OCI-M2 (cell line): ENCODE data around the gene MROH2A.
"Not testable (repeated sequence)": the region's sequence is repeated elsewhere in the genome, so short reads cannot be mapped to it uniquely, and the experiment has no call there.

Experiments
- DNase-seq: peaks from one replicate; lab custom pipeline; 2025; ENCODE audit not compliant: unreplicated experiment; lab: John Stamatoyannopoulos, UW

Gene MROH2A

DNA sequence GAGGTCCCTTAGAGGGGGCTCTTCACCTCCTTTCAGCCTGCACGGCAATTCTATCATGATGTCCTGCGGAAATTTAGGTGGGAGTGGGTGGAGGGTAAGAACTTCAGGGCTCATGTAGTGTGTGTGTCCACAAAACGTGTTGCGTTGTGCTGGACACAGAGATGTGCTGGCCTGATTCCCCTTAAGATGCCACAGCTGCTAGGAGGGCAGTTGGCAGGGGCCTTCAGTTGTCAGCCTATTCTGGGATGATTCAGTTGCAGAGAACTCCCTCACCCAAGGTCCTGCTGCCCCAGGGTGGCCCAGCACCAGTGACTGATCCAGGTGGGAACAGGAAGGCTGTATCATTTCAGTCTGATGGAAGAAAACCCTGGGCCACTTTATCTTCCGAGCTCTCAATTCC lies 77.2 kb downstream of the MROH2A start:
- no peak for DNase-seq

DNA sequence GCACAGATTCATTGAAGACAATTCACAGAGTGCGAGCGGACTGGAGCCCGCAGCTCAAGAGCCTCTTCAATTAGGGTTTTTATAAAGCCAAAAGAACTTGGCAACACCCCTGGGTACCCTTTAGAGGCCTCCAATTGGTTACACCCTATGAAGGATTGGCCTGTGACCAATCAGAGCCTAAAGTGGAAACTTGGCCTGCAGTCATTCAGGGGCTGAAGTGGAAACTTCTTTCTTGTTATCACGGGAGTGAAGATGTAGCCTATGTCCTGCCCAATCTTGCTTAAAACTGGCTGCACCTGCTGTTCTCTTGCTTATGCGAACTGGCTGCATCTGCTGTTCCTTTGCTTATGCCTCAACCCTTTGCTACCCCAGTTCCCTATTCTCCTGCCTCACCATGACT lies 78.1 kb downstream of the MROH2A start:
- no peak for DNase-seq

DNA sequence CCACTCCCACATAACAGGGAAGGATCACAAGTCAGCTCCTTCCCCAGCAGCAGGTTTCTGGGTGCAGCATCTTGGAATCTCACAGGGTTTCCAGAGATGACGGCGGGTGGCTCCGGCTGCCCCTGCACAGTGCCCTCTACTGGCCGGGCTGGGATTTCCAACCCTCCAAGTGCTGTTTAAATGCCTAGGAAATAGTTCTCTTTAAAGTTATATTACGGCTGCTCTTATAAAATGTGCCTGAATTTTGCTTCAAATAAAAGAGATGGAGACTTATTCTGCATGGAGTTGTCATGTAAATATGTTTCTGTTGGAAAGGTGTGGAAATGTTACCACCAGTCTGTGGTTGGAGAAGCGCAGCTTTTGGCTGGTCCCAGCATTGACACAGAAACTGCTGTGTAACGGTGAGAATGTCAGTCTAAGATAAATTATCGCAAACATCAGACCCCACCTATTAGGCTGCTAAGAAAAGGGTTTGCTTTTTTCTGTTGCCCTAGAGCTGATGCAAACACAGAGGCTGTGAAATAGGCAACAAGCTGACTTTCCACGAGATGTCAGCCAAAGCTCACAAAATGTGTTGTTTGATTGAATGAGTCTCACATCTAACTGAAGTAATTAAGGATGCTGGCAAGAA lies 79.5 kb downstream of the MROH2A start:
- no peak for DNase-seq

DNA sequence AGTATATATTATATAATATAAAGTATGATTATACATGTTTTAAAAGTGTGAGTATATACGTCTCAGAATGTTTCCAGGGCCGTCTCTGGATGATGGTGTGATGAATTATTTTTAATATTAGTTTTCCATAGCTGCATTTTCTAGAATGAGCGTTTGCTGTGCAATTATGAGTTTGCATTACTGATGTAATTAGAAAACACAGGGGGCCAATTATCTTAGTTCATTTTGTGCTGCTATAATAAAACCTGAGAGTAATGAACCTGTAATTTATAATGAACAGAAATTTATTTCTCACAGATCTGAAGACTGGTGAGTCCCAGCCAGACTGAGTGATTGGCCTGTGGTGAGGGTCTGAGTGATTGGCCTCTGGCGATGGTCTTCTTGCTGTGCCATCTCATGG lies 80.2 kb downstream of the MROH2A start:
- DNase-seq: no peak

DNA sequence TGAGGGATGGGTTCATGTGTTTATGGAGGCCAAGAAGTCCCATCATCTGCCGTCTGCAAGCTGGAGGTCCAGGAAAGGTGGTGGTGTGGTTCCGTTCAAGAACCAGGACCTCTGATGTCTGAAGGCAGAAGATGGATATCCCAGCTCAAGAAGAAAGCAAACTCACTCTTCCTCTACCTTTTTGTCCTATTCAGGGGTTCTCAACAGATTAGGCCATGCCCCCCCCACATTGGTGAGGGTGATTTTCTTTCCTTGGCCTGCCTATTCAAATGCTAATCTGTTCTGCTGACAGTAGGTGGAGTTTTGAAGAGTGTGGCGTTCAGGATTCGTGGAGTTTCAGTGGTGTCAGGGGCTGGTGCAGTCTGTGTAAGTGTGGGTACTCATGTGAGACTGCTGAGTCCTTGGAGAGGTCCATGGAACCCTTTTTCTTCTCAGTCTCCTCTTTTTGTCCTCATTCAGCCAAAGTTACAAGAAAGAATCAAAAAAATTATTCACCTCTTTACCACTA lies 84.2 kb downstream of the MROH2A start:
- no peak for DNase-seq

DNA sequence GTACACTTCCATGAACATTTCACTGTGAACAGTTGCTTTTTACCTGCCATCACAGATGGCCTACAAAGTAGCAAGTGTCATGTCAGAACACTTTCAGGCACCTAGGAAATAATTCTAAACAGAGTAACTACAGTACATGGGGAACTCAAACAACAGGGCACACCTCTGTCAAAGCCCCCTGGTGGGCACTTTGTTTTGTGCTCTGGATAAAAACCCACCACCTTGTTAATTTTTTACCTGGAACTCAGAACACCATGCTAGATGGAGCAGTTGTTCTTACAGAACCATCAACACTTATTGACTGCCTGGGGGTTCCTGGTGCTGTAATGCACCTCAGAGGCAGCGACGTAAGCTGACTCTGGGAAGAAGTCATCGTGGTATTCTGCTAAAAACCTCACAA lies 87.7 kb downstream of the MROH2A start:
- no peak for DNase-seq

DNA sequence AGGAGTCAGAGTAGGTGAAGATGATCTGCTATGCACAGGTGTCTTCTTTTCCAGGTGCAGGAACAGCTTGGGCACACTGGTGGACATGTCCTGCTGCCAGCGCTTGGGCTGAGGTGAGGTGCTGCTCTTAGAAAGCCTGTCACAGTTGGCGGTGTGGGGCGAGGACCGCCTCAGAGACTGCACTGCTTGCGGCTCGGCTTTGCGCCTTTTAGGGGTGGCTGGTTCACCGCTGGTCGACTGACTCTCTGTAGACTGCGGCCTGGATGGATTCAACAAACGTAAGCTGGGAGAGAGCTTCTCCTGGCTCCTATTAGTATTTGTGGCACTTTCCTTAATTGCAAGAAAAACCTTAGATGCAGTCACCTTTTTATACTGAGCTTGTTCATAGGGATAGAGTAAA lies 88.3 kb downstream of the MROH2A start:
- no peak for DNase-seq

DNA sequence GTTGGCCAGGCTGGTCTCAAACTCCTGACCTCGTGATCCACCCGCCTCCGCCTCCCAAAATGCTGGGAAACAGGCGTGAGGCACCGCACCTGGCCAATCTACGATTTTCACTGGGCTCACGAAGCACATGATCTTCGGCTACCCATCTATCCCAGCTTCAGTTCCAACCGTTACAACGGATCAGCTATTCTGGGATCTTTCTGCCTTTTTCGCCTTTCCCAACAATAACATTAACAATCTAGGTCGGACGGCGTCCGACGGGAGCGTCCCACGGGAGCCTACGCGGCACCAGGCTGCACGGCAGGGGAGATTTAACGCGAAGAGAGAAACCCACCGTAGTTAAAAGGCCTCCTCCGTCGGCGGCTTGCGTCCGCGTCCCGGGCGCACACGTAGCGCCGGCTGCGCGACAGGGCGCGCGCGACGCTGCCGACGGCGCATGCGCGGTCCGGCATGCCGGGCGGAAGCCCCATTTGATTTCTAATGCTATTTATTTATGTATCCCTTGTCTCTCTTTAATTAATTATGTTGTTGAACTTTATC lies 89.9 kb downstream of the MROH2A start, which contains the start of gene MSL3B:
MSL3B (minus strand) TSS at position 394 of the 540 bp plus-strand sequence.
- DNase-seq: no peak

DNA sequence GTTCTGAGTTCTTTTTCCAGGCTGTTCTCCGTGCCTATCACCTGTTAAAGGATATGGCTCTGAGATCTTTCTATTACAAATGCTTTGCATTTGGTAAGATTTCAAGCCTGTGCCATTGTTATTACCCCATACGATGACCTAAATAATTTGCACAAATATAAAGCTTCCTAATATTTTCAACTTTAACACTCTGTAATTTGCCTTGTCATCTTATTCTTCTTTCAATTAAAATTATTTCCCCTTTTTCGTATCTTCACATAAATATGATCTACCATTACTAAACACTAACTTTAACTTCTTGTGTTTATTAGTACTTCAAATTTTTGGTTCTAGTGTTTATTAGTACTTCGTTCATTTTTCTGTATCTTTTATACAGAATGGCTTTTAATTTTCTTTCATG lies 93.3 kb downstream of the MROH2A start:
- DNase-seq: no peak

DNA sequence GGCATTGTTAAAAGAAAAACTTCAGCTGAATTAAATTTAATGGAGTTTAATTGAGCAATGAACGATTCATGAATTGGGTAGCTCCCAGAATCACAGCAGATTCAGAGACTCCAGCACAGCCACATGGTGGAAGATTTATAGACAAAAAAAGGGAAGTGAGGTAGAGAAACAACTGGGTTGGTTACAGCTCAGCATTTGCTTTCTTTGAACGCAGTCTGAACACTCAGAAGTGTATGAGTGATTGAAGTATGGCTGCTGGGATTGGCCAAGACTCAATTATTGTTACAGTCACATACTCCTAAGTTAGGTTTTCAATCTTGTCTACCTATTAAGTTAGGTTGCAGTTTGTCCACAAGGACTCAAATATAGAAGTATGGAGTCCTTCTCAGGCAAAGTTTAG lies 94.0 kb downstream of the MROH2A start:
- not testable (repeated sequence) for DNase-seq

DNA sequence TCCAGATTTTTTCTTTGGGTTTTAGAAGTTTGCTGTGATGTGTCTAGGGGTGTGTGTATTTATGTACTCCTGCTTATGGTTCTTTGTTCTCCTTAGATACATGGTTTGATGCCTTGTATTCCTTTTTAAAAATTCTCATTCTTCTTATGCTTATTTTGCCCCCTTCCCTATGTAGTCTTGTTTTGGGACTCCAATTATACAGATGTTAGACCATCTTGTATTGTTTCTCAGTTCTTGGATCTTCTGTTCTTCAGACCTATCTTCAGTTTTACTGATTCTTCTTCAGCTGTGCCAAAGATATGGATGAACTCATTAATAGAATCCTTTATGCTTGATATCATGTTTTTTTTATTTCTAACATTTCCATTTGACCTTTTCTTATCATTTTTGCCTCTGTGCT lies 104.2 kb downstream of the MROH2A start:
- DNase-seq: no peak
